ENCODE measurements around the gene TP53TG5. TPM values are rescaled to one million over a fixed set of nuclear protein-coding genes. Genes with fewer than 3 reads are reported as not detected.
A peak's percentile ranks its signal among the peaks of the same experiment; 100 is the strongest.

The TP53TG5 gene
- total RNA-seq (2014; rRNA removed; shearing (Covaris generic); ENCODE audit: low replicate concordance) = not detected in 2 replicates

DNA sequence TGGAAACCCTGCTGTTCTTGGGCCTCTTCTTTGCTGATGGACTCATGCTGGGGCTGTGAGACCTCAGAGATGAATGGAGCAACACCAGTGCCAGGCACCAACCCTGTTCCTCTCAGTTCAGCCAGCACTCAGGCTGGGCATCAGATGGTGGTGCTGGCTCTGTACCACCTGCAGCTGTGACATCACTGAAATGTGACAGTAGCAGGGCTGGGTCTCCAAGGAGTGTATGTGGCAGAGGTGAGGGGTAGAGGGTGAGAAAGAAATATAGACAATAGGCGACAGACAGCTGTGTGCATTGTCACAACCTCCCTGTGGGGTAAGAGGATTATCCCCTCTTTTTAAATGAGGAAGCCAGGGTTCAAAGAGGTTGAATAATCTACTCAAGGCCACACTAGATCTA lies at the start of gene TP53TG5:
Gene TP53TG5, minus strand, starts transcription at position 135 of the 400 bp plus-strand sequence. Its CDS starts 89 bp downstream, at position 46.
- H3K4me1 ChIP-seq (ENCODE audit: low read length) = peaks cover 11% of the 10 kb centered on the region
- no peaks in the 10 kb centered on the region for H3K27me3 ChIP-seq (ENCODE audit: low read length)
- no peak within 1 kb of the TSS for H3K4me3 ChIP-seq (ENCODE audit: low read length)
- H3K9me2 ChIP-seq (replicated peaks; ENCODE audit: insufficient read depth, low read length) = no peaks in the 10 kb centered on the region
- no peak within 1 kb of the TSS for H2AFZ ChIP-seq (ENCODE audit: low read length)
- H3K9ac ChIP-seq (ENCODE audit: low read length) = no peak within 1 kb of the TSS
- H3K27ac ChIP-seq (ENCODE audit: low read length) = no peak within 1 kb of the TSS
- H3K9me3 ChIP-seq (ENCODE audit: low read length) = no peaks in the 10 kb centered on the region
- no peak within 1 kb of the TSS for H3K4me2 ChIP-seq (ENCODE audit: low read depth, low read length, poor library complexity, severe bottlenecking)
- DNase-seq = no peak
- no peaks in the 10 kb centered on the region for H3K79me2 ChIP-seq (ENCODE audit: low read length)
- no peaks in the 10 kb centered on the region for H3K36me3 ChIP-seq (ENCODE audit: insufficient read depth, low read length)
- peaks cover 17% of the 10 kb centered on the region; the same call in 1 of the 2 replicates for H4K20me1 ChIP-seq (ENCODE audit: insufficient read depth, low read depth, low read length)

DNA sequence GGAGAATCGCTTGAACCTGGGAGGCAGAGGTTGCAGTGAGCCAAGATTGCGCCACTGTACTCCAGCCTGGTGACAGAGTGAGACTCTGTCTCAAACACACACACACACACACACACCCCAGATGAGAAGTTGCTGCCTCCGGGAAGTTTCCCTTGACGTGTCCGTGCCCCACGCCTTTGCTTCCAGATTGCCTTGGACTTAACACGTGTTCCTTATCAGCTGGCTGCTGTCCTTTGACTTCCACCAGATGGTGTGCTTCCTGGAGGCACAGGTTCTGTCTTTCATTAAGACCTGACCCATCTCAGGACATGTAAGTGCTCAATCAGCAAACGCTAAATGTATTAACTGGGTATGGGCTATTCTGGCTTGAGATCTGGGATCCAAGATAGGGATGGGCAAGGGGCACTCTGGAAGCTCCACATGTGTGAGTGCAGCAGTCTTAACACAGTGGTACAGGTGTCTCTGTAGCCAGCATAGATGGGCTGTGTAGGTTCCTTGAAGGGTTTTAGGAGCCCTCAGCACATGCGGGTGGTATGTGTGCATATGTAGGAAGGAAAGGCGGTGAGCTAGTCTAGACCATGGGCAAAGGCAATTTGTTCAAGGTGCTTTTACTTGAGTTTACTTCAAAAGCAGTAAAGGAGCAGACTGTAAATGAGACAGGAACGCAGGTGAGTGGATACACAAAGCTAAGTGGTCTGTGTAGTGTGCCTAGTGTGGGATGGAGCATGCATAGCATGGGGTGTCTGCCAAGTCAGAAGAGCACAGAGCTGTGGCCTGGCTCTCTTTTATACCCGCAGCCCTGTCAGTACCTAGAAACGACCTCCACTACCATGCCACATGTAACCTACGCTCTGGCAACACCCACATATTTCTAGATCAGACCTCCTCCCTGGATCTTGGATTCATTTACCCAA lies 49.4 kb upstream of the TP53TG5 start:
- H3K4me1 ChIP-seq (ENCODE audit: low read length) = peaks cover 11% of the 10 kb centered on the region
- H3K9me3 ChIP-seq (ENCODE audit: low read length) = no peaks in the 10 kb centered on the region
- H2AFZ ChIP-seq (ENCODE audit: low read length) = no peak overlapping the region
- no peaks in the 10 kb centered on the region for H3K27me3 ChIP-seq (ENCODE audit: low read length)
- no peaks in the 10 kb centered on the region; the same call in 1 of the 2 replicates for H4K20me1 ChIP-seq (ENCODE audit: insufficient read depth, low read depth, low read length)
- no peak overlapping the region for H3K4me3 ChIP-seq (ENCODE audit: low read length)
- H3K79me2 ChIP-seq (ENCODE audit: low read length) = no peaks in the 10 kb centered on the region
- no peak overlapping the region for H3K4me2 ChIP-seq (ENCODE audit: low read depth, low read length, poor library complexity, severe bottlenecking)
- H3K27ac ChIP-seq (ENCODE audit: low read length) = no peak overlapping the region
- H3K9ac ChIP-seq (ENCODE audit: low read length) = no peak overlapping the region
- H3K9me2 ChIP-seq (replicated peaks; ENCODE audit: insufficient read depth, low read length) = no peaks in the 10 kb centered on the region
- peaks cover 12% of the 10 kb centered on the region; the same call in 1 of the 2 replicates for H3K36me3 ChIP-seq (ENCODE audit: insufficient read depth, low read length)
- no peak for DNase-seq

DNA sequence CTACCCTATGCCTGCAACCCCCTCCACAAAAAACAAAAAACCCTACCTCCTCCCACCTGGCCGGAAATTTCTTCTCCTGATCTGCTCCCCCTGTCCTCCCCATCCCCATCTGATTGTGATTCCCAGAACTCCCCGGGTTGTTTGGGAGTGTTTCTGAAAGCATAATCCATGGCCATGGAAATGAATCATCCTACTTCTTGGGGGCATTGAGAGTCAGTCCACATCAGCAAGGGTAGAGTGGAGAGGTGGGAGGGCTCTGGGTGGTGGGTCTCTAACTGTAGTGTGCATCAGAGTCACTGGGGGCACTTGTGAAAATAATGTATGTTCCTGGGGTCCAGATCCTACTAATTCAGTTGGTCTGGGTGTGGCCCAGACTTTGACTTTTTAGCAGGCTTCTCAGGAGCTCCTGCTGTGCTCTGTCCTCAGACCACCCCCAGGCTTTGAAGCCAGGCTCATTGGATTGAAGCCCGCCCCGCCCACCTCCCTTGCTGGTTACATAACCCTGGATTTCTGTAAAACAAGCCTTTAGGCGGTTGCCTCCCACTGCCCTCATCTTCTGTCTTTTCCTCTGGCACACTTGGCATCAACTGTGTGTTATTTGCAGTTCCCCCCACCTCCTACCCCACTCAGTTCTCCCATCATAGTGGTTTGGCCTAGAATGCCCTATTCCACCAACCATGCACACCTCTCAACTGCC lies 48.3 kb upstream of the TP53TG5 start:
- Histone ChIP-seq H3K4me3 (ENCODE audit: low read length) (no peak overlapping the region), H3K36me3 (ENCODE audit: insufficient read depth, low read length) (peaks cover 15% of the 10 kb centered on the region; the same call in 1 of the 2 replicates), H3K4me1 (ENCODE audit: low read length) (peaks cover 1% of the 10 kb centered on the region; the same call in 1 of the 2 replicates), H2AFZ (ENCODE audit: low read length) (no peak overlapping the region), H3K4me2 (ENCODE audit: low read depth, low read length, poor library complexity, severe bottlenecking) (no peak overlapping the region), H3K9me3 (ENCODE audit: low read length) (no peaks in the 10 kb centered on the region), H3K27ac (ENCODE audit: low read length) (no peak overlapping the region), H3K9ac (ENCODE audit: low read length) (no peak overlapping the region), H3K27me3 (ENCODE audit: low read length) (no peaks in the 10 kb centered on the region), H4K20me1 (ENCODE audit: insufficient read depth, low read depth, low read length) (no peaks in the 10 kb centered on the region; the same call in 1 of the 2 replicates), H3K9me2 (replicated peaks; ENCODE audit: insufficient read depth, low read length) (no peaks in the 10 kb centered on the region), H3K79me2 (ENCODE audit: low read length) (no peaks in the 10 kb centered on the region)
- no peak for DNase-seq

DNA sequence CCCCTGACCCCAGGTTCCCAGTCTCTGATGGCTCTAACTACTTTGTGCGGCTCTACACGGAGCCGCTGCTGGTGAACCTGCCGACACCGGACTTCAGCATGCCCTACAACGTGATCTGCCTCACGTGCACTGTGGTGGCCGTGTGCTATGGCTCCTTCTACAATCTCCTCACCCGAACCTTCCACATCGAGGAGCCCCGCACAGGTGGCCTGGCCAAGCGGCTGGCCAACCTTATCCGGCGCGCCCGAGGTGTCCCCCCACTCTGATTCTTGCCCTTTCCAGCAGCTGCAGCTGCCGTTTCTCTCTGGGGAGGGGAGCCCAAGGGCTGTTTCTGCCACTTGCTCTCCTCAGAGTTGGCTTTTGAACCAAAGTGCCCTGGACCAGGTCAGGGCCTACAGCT lies 47.4 kb upstream of the TP53TG5 start:
- no peak overlapping the region for H2AFZ ChIP-seq (ENCODE audit: low read length)
- H3K79me2 ChIP-seq (ENCODE audit: low read length) = no peaks in the 10 kb centered on the region
- H3K4me1 ChIP-seq (ENCODE audit: low read length) = no peaks in the 10 kb centered on the region
- no peak overlapping the region for H3K27ac ChIP-seq (ENCODE audit: low read length)
- peaks cover 16% of the 10 kb centered on the region; the same call in 1 of the 2 replicates for H3K36me3 ChIP-seq (ENCODE audit: insufficient read depth, low read length)
- DNase-seq = no peak
- H3K27me3 ChIP-seq (ENCODE audit: low read length) = no peaks in the 10 kb centered on the region
- H3K9ac ChIP-seq (ENCODE audit: low read length) = no peak overlapping the region
- H3K9me2 ChIP-seq (replicated peaks; ENCODE audit: insufficient read depth, low read length) = no peaks in the 10 kb centered on the region
- no peaks in the 10 kb centered on the region for H4K20me1 ChIP-seq (ENCODE audit: insufficient read depth, low read depth, low read length)
- no peak overlapping the region for H3K4me2 ChIP-seq (ENCODE audit: low read depth, low read length, poor library complexity, severe bottlenecking)
- H3K4me3 ChIP-seq (ENCODE audit: low read length) = no peak overlapping the region
- no peaks in the 10 kb centered on the region for H3K9me3 ChIP-seq (ENCODE audit: low read length)

DNA sequence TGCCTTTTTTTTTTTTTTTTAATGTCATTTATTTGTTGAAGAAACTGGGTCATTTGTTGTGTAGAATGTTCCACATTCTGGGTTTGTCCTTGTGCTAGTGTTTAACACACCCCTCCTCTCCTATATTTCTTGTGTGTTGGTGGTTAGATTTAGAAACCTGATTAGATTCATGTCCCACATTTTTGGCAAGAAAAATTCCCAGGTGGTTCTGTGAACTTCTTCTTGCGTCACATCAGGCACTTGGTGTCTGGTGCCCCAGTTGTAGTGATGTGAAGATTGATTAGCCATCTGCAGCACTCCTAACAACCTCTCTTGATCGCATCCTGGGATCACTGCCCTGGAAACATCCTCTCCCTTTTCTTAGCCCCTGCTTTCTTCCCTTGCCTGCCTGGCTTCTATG lies 45.6 kb upstream of the TP53TG5 start:
- no peak for DNase-seq
- no peaks in the 10 kb centered on the region for H3K9me2 ChIP-seq (replicated peaks; ENCODE audit: insufficient read depth, low read length)
- no peak overlapping the region for H3K9ac ChIP-seq (ENCODE audit: low read length)
- H3K27ac ChIP-seq (ENCODE audit: low read length) = no peak overlapping the region
- no peak overlapping the region for H3K4me3 ChIP-seq (ENCODE audit: low read length)
- peaks cover 2% of the 10 kb centered on the region; the same call in 1 of the 2 replicates for H3K79me2 ChIP-seq (ENCODE audit: low read length)
- H4K20me1 ChIP-seq (ENCODE audit: insufficient read depth, low read depth, low read length) = no peaks in the 10 kb centered on the region
- no peaks in the 10 kb centered on the region for H3K27me3 ChIP-seq (ENCODE audit: low read length)
- H2AFZ ChIP-seq (ENCODE audit: low read length) = no peak overlapping the region
- no peak overlapping the region for H3K4me2 ChIP-seq (ENCODE audit: low read depth, low read length, poor library complexity, severe bottlenecking)
- peaks cover 20% of the 10 kb centered on the region; the same call in 1 of the 2 replicates for H3K36me3 ChIP-seq (ENCODE audit: insufficient read depth, low read length)
- peaks cover 14% of the 10 kb centered on the region for H3K4me1 ChIP-seq (ENCODE audit: low read length)
- no peaks in the 10 kb centered on the region for H3K9me3 ChIP-seq (ENCODE audit: low read length)

DNA sequence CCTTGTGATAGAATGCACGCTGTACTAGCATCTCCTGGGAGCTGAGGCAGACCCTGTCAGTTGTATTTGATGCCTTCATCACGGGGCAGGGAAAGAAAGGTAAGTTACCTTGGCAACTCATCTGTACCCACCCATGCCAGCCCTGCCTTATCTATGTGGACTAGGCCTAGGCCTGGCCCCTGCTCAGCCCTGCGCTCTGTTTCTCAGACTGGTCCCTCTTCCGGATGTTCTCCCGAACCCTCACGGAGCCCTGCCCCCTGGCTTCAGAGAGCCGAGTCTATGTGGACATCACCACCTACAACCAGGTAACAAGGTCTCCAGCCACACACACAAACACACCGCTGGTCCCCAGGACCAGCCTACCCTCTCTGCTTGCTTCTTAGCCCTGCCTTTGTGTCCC lies 42.0 kb upstream of the TP53TG5 start:
- Histone ChIP-seq H3K4me2 (ENCODE audit: low read depth, low read length, poor library complexity, severe bottlenecking) (no peak overlapping the region), H3K9ac (ENCODE audit: low read length) (no peak overlapping the region), H3K27me3 (ENCODE audit: low read length) (no peaks in the 10 kb centered on the region), H3K9me2 (replicated peaks; ENCODE audit: insufficient read depth, low read length) (no peaks in the 10 kb centered on the region), H3K4me3 (ENCODE audit: low read length) (no peak overlapping the region), H3K27ac (ENCODE audit: low read length) (peak overlapping the region; percentile 70), H2AFZ (ENCODE audit: low read length) (no peak overlapping the region), H3K79me2 (ENCODE audit: low read length) (peaks cover 30% of the 10 kb centered on the region), H3K4me1 (ENCODE audit: low read length) (peaks cover 41% of the 10 kb centered on the region), H3K9me3 (ENCODE audit: low read length) (no peaks in the 10 kb centered on the region), H4K20me1 (ENCODE audit: insufficient read depth, low read depth, low read length) (no peaks in the 10 kb centered on the region), H3K36me3 (ENCODE audit: insufficient read depth, low read length) (peaks cover 20% of the 10 kb centered on the region; the same call in 1 of the 2 replicates)
- no peak for DNase-seq

DNA sequence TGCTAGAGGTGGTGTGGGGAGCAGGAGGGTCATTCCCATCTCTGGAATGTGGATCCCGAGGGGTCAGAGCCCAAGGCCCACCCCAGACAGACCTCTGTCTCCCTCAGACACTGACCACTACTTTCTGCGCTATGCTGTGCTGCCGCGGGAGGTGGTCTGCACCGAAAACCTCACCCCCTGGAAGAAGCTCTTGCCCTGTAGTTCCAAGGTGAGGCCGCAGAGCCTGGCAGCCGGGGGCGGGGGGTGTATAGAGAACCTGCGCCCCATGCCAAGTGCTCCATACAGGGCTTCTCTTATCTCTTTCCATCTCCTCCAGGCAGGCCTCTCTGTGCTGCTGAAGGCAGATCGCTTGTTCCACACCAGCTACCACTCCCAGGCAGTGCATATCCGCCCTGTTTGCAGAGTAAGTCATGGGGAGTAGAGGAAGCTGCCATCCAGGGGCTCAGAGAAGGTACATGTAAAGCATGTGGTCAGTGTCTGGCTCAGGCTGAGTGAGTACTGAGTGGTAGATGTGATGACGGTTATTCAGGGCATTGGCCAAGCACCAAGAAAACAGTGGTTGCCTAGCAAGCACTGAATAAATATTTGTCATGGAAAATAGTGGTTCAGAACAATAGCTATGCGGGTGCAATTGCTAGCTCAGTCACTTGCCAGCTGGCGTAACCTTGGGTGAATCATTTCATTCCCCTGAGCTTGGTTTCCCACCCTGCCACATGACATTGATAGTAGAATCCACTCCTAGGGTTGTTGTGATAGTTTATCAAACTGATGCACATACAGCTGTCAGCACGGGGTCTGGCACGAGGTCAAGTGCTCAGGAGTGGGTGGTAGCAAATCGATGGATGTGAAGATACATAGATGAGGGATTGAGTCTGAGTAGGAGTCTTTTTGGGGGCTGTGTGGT lies 41.3 kb upstream of the TP53TG5 start:
- Histone ChIP-seq H3K9me2 (replicated peaks; ENCODE audit: insufficient read depth, low read length) (no peaks in the 10 kb centered on the region), H4K20me1 (ENCODE audit: insufficient read depth, low read depth, low read length) (no peaks in the 10 kb centered on the region), H2AFZ (ENCODE audit: low read length) (no peak overlapping the region), H3K27me3 (ENCODE audit: low read length) (no peaks in the 10 kb centered on the region), H3K4me3 (ENCODE audit: low read length) (no peak overlapping the region), H3K9me3 (ENCODE audit: low read length) (no peaks in the 10 kb centered on the region), H3K4me2 (ENCODE audit: low read depth, low read length, poor library complexity, severe bottlenecking) (peak overlapping the region; percentile 94), H3K79me2 (ENCODE audit: low read length) (peaks cover 30% of the 10 kb centered on the region), H3K9ac (ENCODE audit: low read length) (peak overlapping the region; percentile 29; the same call in 1 of the 2 replicates), H3K36me3 (ENCODE audit: insufficient read depth, low read length) (peaks cover 20% of the 10 kb centered on the region; the same call in 1 of the 2 replicates), H3K27ac (ENCODE audit: low read length) (peak overlapping the region; percentile 70), H3K4me1 (ENCODE audit: low read length) (peaks cover 48% of the 10 kb centered on the region)
- peak; percentile 79 for DNase-seq
